Activated T-helper 2 cell treated with anti-CD3 and anti-CD28 coated beads, Interferon-gamma antibody, Interleukin-2, Interleukin-4, amounts not matched to agents 10 μg/mL and 5 μg/mL and 100 μg/mL, durations not matched to agents 14 hours and 24 hours and 36 hours (primary cell): Measurements from ENCODE around the gene CEP112. TPM values are rescaled to one million over a fixed set of nuclear protein-coding genes. Genes with fewer than 3 reads are reported as not detected.

Source experiments
- DNase-seq: peaks from one replicate; pipeline ENCODE4 v3.0.0; 2021; ENCODE audit warnings: low spot score
- H3K27ac Mint-ChIP-seq: one replicate; pipeline ENCODE4 v1.8.0; 2021; ENCODE audit warnings: mixed read lengths
- H3K27me3 Mint-ChIP-seq: one replicate; pipeline ENCODE4 v1.8.0; 2021; ENCODE audit warnings: low read depth, mixed read lengths
- H3K36me3 Mint-ChIP-seq: one replicate; pipeline ENCODE4 v1.8.0; 2021; ENCODE audit warnings: low read depth, mixed read lengths
- H3K4me1 Mint-ChIP-seq: one replicate; pipeline ENCODE4 v1.8.0; 2021; ENCODE audit warnings: low read depth, mixed read lengths
- H3K4me3 Mint-ChIP-seq: one replicate; pipeline ENCODE4 v1.8.0; 2021; ENCODE audit warnings: low read depth, mild to moderate bottlenecking, moderate library complexity, mixed read lengths
- H3K9me3 Mint-ChIP-seq: one replicate; pipeline ENCODE4 v1.8.0; 2021; ENCODE audit warnings: mixed read lengths
- intact Hi-C: fragments of 100-400 bp; cut with micrococcal nuclease; formaldehyde crosslinking; loops from one replicate; pipeline ENCODE4 v1.15.1; 2023
- total RNA-seq: library from RNA; stranded (reverse); gene quantifications from 2 replicates; pipeline ENCODE4 v1.2.3, GENCODE V29; 2022

Gene CEP112
- total RNA-seq, 1 donor from 2014 or later: 0.66 TPM

GRCh38 chr17:65634533-65634932 is 557.4 kb downstream of the CEP112 start:
- Mint-ChIP-seq H3K36me3 (no peaks in the 10 kb centered on the region), H3K4me1 (no peaks in the 10 kb centered on the region), H3K9me3 (no peaks in the 10 kb centered on the region), H3K27ac (no peak overlapping the region), H3K27me3 (peaks cover 10% of the 10 kb centered on the region), H3K4me3 (no peak overlapping the region)
- intact Hi-C loops: no loop called here
- DNase-seq: no peak

- intact Hi-C loops: no loop called here
- Mint-ChIP-seq H3K27ac (no peak overlapping the region), H3K4me3 (no peak overlapping the region), H3K4me1 (no peaks in the 10 kb centered on the region), H3K9me3 (no peaks in the 10 kb centered on the region), H3K36me3 (no peaks in the 10 kb centered on the region), H3K27me3 (peaks cover 10% of the 10 kb centered on the region)
- DNase-seq: no peak
Measured at GRCh38 chr17:65633988-65634387, 557.9 kb downstream of the CEP112 start.

DNA sequence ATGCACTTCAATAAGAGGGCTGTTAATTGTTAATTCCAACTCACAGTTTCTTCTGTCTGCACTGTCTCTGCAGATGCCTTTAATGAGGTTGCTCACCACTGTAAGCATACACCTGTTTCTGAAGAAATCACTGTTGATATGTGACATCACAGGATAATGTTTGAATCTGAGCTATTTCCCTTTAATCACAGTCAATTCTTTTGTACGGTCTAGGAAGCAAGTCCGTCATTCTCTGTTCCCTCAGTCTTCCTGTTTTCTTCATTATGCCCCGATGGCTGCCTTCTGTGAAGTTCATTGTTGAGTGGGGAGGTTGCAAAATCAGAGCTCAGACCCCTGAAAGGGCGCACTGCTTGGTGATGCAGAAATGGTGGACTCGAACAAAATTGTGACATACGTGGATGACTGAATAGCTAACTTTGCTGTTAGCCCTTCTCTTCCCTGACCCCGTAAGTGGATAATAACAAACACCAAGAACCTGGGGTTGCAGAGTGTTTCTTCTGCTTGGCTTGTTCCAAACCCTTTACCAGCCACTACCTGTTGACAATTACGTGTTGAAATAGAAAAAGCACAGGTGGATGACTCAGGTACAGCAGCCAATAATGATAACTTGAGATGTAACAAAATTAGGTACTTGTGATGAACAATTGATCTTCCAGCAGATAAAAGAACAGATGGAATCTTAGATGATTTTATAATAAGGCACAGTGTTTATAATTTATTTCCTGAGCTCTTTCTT is 558.6 kb downstream of the CEP112 start:
- Mint-ChIP-seq H3K27ac (no peak overlapping the region), H3K27me3 (peaks cover 10% of the 10 kb centered on the region), H3K36me3 (no peaks in the 10 kb centered on the region), H3K4me3 (no peak overlapping the region), H3K9me3 (no peaks in the 10 kb centered on the region), H3K4me1 (no peaks in the 10 kb centered on the region)
- DNase-seq: no peak
- intact Hi-C loops: no loop called here

- Mint-ChIP-seq H3K4me3 (no peak overlapping the region), H3K27ac (no peak overlapping the region), H3K36me3 (no peaks in the 10 kb centered on the region), H3K9me3 (no peaks in the 10 kb centered on the region), H3K27me3 (peaks cover 10% of the 10 kb centered on the region), H3K4me1 (no peaks in the 10 kb centered on the region)
- no peak for DNase-seq
- intact Hi-C loops: no loop called here
Measured at GRCh38 chr17:65630502-65630901, 561.4 kb downstream of the CEP112 start.

- H3K4me3 Mint-ChIP-seq: no peak overlapping the region
- no peaks in the 10 kb centered on the region for H3K4me1 Mint-ChIP-seq
- H3K9me3 Mint-ChIP-seq: no peaks in the 10 kb centered on the region
- H3K36me3 Mint-ChIP-seq: no peaks in the 10 kb centered on the region
- peaks cover 7% of the 10 kb centered on the region for H3K27me3 Mint-ChIP-seq
- intact Hi-C loops: no loop called here
- DNase-seq: no peak
- H3K27ac Mint-ChIP-seq: no peak overlapping the region
Measured at GRCh38 chr17:65629234-65629690, 562.7 kb downstream of the CEP112 start.

DNA sequence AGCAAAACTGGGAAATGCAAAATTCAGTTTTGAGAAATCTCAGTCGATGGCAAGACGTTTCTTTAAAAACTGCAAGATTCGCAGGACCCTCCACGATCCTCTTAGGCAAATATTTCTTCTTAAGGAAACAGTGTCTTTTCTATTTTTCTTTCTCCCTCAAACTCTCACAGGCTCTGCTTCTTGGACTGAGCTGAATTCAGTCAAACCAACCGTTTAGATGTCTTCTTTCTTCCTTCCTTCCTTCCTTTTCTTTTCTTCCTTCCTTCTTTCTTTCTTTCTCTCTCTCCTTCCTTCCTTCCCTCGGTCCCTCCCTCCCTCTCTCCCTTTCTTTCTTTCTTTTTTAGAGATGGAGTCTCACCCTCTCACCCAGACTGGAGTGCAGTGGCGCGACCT is 563.3 kb downstream of the CEP112 start:
- H3K27me3 Mint-ChIP-seq: peaks cover 5% of the 10 kb centered on the region
- DNase-seq: no peak
- H3K36me3 Mint-ChIP-seq: no peaks in the 10 kb centered on the region
- no peak overlapping the region for H3K27ac Mint-ChIP-seq
- no peaks in the 10 kb centered on the region for H3K4me1 Mint-ChIP-seq
- H3K4me3 Mint-ChIP-seq: no peak overlapping the region
- H3K9me3 Mint-ChIP-seq: no peaks in the 10 kb centered on the region
- intact Hi-C loops: no loop called here

DNA sequence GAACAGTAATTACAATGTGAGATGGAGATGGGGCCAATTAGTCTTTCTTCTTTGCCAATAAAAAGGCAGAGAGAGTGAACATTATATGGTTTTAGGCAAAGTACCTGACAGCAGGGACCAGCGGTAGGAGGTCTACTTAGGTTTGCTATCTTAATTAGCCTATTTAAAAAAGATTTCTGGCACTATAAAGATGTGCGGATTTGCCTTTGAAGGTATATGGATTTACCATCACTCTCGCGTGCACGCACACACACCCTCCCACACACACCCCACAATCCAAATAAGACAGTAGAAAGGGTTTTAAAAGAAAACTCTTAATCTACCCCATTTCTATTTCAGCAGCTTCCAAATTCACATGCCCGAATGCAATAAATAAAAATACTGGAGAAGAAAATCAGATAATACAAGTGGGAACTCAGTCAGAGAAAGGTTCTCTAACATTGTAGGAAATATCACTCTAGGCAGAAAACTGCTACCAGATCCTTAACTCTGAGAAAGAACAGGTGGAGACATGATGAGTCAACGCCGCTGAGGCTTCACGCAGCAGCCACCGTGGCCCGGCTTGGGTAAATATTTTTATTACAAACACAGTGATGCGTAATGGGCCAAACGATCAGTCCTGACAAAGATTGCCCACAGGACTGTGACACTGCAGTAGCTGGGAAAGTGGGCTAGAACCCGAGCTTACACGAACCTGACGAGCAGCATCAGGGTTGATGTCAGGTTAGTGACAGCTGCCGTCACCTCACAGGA is 563.9 kb downstream of the CEP112 start:
- Mint-ChIP-seq H3K9me3 (no peaks in the 10 kb centered on the region), H3K4me3 (no peak overlapping the region), H3K27me3 (no peaks in the 10 kb centered on the region), H3K36me3 (no peaks in the 10 kb centered on the region), H3K4me1 (no peaks in the 10 kb centered on the region), H3K27ac (no peak overlapping the region)
- DNase-seq: no peak
- intact Hi-C loops: no loop called here

- H3K36me3 Mint-ChIP-seq: no peaks in the 10 kb centered on the region
- intact Hi-C loops: no loop called here
- H3K9me3 Mint-ChIP-seq: no peaks in the 10 kb centered on the region
- DNase-seq: no peak
- no peaks in the 10 kb centered on the region for H3K4me1 Mint-ChIP-seq
- no peak overlapping the region for H3K4me3 Mint-ChIP-seq
- H3K27me3 Mint-ChIP-seq: no peaks in the 10 kb centered on the region
- H3K27ac Mint-ChIP-seq: no peak overlapping the region
Measured at GRCh38 chr17:65627108-65627507, 564.8 kb downstream of the CEP112 start.

DNA sequence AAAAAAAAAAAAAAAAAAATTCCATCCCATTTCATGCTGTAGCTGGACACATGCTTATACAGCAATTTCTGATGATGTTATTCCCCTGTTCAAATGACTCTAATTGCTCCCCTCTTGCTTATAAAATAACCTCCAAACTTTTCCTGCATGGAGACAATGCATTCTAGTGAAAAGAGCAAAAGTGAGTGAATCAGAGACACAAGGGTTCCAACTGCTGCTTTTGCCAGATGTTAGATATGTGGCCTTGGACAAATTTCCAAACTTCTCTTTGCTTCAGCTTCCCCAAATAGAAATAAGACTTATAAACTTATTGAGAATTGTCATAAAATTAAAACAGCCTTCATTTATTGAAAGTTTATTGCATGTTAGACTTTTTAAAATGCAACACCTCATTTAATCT is 565.5 kb downstream of the CEP112 start:
- Mint-ChIP-seq H3K27ac (no peak overlapping the region), H3K4me3 (no peak overlapping the region), H3K27me3 (no peaks in the 10 kb centered on the region), H3K36me3 (no peaks in the 10 kb centered on the region), H3K9me3 (no peaks in the 10 kb centered on the region), H3K4me1 (no peaks in the 10 kb centered on the region)
- no peak for DNase-seq
- intact Hi-C loops: no loop called here

DNA sequence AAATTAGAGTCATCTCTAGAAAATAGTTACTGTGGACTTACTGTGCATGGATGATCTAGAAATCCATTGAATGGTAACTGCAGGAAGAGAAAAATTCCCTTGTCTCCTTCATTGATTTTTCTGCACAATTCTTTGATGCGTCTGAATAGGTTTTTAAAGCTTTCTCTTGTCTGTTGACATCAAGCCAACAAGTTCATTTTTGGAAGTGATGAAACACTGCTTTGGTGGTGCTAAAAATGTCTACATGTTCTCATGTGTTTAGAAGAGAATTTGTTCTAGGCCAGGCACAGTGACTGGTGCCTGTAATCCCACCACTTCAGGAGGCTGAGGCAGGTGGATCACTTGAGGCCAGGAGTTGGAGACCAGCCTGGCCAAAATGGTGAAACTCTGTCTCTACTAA is 573.4 kb downstream of the CEP112 start:
- Mint-ChIP-seq H3K4me3 (no peak overlapping the region), H3K27ac (no peak overlapping the region), H3K9me3 (no peaks in the 10 kb centered on the region), H3K36me3 (no peaks in the 10 kb centered on the region), H3K27me3 (no peaks in the 10 kb centered on the region), H3K4me1 (no peaks in the 10 kb centered on the region)
- no peak for DNase-seq
- intact Hi-C loops: no loop called here

GRCh38 chr17:65617496-65617895 is 574.4 kb downstream of the CEP112 start:
- no peaks in the 10 kb centered on the region for H3K9me3 Mint-ChIP-seq
- intact Hi-C loops: no loop called here
- no peaks in the 10 kb centered on the region for H3K27me3 Mint-ChIP-seq
- H3K27ac Mint-ChIP-seq: no peak overlapping the region
- no peaks in the 10 kb centered on the region for H3K36me3 Mint-ChIP-seq
- no peak overlapping the region for H3K4me3 Mint-ChIP-seq
- no peaks in the 10 kb centered on the region for H3K4me1 Mint-ChIP-seq
- DNase-seq: no peak

DNA sequence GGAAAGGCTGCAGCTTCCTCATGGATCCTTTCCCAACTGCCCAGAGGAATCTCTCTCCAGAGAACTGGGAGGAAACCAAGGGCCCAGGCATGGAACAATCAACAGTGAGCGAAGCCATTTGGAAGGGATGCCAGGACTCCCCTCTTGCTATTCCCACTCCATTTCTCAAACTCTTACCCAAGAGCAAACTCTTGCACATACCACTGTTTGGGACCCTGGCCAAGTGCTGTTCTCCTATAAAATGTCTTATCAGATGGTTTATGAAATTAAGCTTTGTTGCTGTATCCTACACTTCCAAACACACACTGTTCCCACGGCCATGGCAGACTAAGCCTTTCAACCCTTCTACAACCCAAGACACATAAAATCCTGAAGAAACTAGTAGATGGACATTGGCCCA is 582.2 kb downstream of the CEP112 start:
- no peaks in the 10 kb centered on the region for H3K4me1 Mint-ChIP-seq
- no peak overlapping the region for H3K27ac Mint-ChIP-seq
- intact Hi-C loops: no loop called here

DNA sequence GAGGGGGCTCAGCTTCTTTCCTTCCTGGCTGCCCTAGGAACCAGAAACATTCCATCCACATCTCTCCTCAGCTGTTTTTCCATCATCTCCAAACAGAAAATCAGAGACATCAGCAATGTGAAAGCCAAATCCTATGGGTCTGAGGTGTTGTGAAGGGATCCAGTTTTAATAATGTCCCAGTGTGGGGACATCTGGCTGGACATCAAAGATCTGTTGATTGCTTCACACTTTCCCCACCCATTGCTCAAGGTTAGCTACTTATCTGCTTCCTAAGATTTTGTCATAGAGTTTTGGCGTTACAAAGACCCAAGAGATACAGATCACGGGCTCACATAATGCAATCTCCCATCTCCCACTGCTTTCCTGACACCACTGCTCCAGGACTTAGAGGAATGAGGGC is 582.6 kb downstream of the CEP112 start:
- no peak overlapping the region for H3K4me3 Mint-ChIP-seq
- intact Hi-C loops: no loop called here
- DNase-seq: no peak
- no peak overlapping the region for H3K27ac Mint-ChIP-seq
- no peaks in the 10 kb centered on the region for H3K27me3 Mint-ChIP-seq
- H3K36me3 Mint-ChIP-seq: no peaks in the 10 kb centered on the region
- H3K9me3 Mint-ChIP-seq: no peaks in the 10 kb centered on the region
- H3K4me1 Mint-ChIP-seq: no peaks in the 10 kb centered on the region

More for the DNA sequence above, 582.2 kb downstream of the CEP112 start:
- no peak for DNase-seq
- Mint-ChIP-seq H3K9me3 (no peaks in the 10 kb centered on the region), H3K36me3 (no peaks in the 10 kb centered on the region), H3K4me3 (no peak overlapping the region), H3K27me3 (no peaks in the 10 kb centered on the region)
